ENCODE results near the gene TMEM106C.
A peak's percentile ranks its signal among the peaks of the same experiment; 100 is the strongest.
"Not testable (repeated sequence)": the region's sequence is repeated elsewhere in the genome, so short reads cannot be mapped to it uniquely, and the experiment has no call there.

Gene TMEM106C

GRCh38 chr12:47949441-47950341, 13.7 kb upstream of the TMEM106C start:
- peak in 24 of 56 donors; percentile 1 to 68 (median 22) for DNase-seq

- DNase-seq = no peak
Measured at GRCh38 chr12:47950856-47951468, 12.4 kb upstream of the TMEM106C start.

GRCh38 chr12:47954058-47954457, 9.3 kb upstream of the TMEM106C start:
- no peak for DNase-seq

GRCh38 chr12:47954467-47955045, 8.8 kb upstream of the TMEM106C start:
- no peak for DNase-seq

- DNase-seq = no peak
Measured at GRCh38 chr12:47955059-47955458, 8.3 kb upstream of the TMEM106C start.

GRCh38 chr12:47957671-47958070, 5.7 kb upstream of the TMEM106C start:
- not testable (repeated sequence) for DNase-seq

GRCh38 chr12:47962198-47962597, 1.2 kb upstream of the TMEM106C start:
- no peak for DNase-seq

GRCh38 chr12:47964106-47964728, 821 bp downstream of the TMEM106C start:
- DNase-seq = no peak

GRCh38 chr12:47965581-47965980, 2.2 kb downstream of the TMEM106C start:
- no peak for DNase-seq

GRCh38 chr12:47967461-47968321, 4.3 kb downstream of the TMEM106C start:
- no peak for DNase-seq

GRCh38 chr12:47969845-47970244, 6.4 kb downstream of the TMEM106C start:
- DNase-seq = no peak

GRCh38 chr12:47970843-47971242, 7.4 kb downstream of the TMEM106C start:
- DNase-seq = no peak

- DNase-seq = no peak
Measured at GRCh38 chr12:47972895-47973294, 9.5 kb downstream of the TMEM106C start.

- DNase-seq = no peak
Measured at GRCh38 chr12:47973870-47974269, 10.5 kb downstream of the TMEM106C start.

GRCh38 chr12:47975036-47975620, 11.7 kb downstream of the TMEM106C start:
- DNase-seq = no peak

- no peak for DNase-seq
Measured at GRCh38 chr12:47975816-47976215, 12.4 kb downstream of the TMEM106C start.

GRCh38 chr12:47977046-47977771, 13.8 kb downstream of the TMEM106C start:
- no peak for DNase-seq

- DNase-seq = no peak
Measured at GRCh38 chr12:47977772-47978597, 14.6 kb downstream of the TMEM106C start.

- DNase-seq = no peak
Measured at GRCh38 chr12:47978598-47978873, 15.1 kb downstream of the TMEM106C start.
